Fibroblast of mammary gland (primary cell): ENCODE results near the gene EXOSC3.
"Not testable (repeated sequence)": the region's sequence is repeated elsewhere in the genome, so short reads cannot be mapped to it uniquely, and the experiment has no call there.

Experiments
- DNase-seq: peaks from one replicate; pipeline ENCODE4 v3.0.0-alpha.2; 2010; ENCODE audit warnings: low read depth
- H3K4me3 ChIP-seq: 2 replicates; pipeline ENCODE4 v1.5.1; 2011; ENCODE audit warnings: low read depth, mild to moderate bottlenecking, low read length, moderate library complexity; ENCODE audit not compliant: control insufficient read depth
- CTCF ChIP-seq: conservative IDR thresholded peaks from 2 replicates; pipeline ENCODE4 v1.5.1; 2011; ENCODE audit warnings: low read depth, low read length, inconsistent platforms; ENCODE audit not compliant: control insufficient read depth, insufficient read depth

Gene EXOSC3

GRCh38 chr9:37784616-37785483 is at the start of gene EXOSC3:
Gene EXOSC3, minus strand, starts transcription at chr9:37785064. Its CDS starts 20 bp downstream, at chr9:37785044.
- H3K4me3 ChIP-seq = peak within 1 kb of the TSS; percentile 95
- DNase-seq = peak; percentile 91
- TF ChIP-seq CTCF = no peak

- no peak overlapping the region for H3K4me3 ChIP-seq
- no peak for DNase-seq
Observed at GRCh38 chr9:37827483-37828165, 42.8 kb upstream of the EXOSC3 start.

GRCh38 chr9:37825174-37825573 is 40.3 kb upstream of the EXOSC3 start:
- not testable (repeated sequence) for H3K4me3 ChIP-seq

More at GRCh38 chr9:37827483-37828165, 42.8 kb upstream of the EXOSC3 start:
- no peak for TF ChIP-seq CTCF

GRCh38 chr9:37820142-37820541 is 35.3 kb upstream of the EXOSC3 start:
- no peak for TF ChIP-seq CTCF
- H3K4me3 ChIP-seq = no peak overlapping the region
- DNase-seq = no peak

More at GRCh38 chr9:37825174-37825573, 40.3 kb upstream of the EXOSC3 start:
- DNase-seq = not testable (repeated sequence)

- TF ChIP-seq CTCF = no peak
- H3K4me3 ChIP-seq = no peak overlapping the region
- no peak for DNase-seq
Observed at GRCh38 chr9:37818849-37819248, 34.0 kb upstream of the EXOSC3 start.

GRCh38 chr9:37812773-37813379 is 28.0 kb upstream of the EXOSC3 start:
- no peak for TF ChIP-seq CTCF
- no peak overlapping the region for H3K4me3 ChIP-seq
- DNase-seq = no peak
